ENCODE measurements around the gene IQUB.
"Not testable (repeated sequence)": the region's sequence is repeated elsewhere in the genome, so short reads cannot be mapped to it uniquely, and the experiment has no call there.

Gene IQUB

DNA sequence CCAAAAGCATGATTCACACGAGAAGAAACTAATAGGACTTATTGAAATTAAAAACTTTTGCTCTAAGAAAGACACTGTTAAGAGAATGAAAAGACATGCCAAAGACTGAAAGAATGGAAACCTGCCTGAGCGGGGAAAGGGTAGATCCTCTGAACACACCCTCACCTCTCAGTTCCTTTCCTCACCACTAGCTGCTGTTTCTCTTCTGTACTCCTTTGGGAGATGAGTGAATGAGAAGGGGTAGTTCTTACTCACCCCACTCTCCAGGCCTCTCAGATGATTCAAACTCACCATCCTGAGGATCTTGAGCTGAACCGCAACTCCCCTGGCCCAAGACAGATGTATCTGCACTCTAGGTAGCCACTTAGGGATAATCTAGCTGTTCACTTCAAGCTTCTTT is 41.9 kb downstream of the IQUB start:
- peak; percentile 8 for DNase-seq (ENCODE audit: low read depth)
- TF ChIP-seq, protein P1, sequence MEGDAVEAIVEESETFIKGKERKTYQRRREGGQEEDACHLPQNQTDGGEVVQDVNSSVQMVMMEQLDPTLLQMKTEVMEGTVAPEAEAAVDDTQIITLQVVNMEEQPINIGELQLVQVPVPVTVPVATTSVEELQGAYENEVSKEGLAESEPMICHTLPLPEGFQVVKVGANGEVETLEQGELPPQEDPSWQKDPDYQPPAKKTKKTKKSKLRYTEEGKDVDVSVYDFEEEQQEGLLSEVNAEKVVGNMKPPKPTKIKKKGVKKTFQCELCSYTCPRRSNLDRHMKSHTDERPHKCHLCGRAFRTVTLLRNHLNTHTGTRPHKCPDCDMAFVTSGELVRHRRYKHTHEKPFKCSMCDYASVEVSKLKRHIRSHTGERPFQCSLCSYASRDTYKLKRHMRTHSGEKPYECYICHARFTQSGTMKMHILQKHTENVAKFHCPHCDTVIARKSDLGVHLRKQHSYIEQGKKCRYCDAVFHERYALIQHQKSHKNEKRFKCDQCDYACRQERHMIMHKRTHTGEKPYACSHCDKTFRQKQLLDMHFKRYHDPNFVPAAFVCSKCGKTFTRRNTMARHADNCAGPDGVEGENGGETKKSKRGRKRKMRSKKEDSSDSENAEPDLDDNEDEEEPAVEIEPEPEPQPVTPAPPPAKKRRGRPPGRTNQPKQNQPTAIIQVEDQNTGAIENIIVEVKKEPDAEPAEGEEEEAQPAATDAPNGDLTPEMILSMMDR (IDR thresholded peaks at IDR 0.05; ENCODE audit: insufficient read depth, low read depth, low read length, missing control alignments): no peak
- H3K4me3 ChIP-seq (ENCODE audit: low read depth, low read length): no peak overlapping the region

- no peak for DNase-seq (ENCODE audit: low read depth)
- H3K4me3 ChIP-seq (ENCODE audit: low read depth, low read length): no peak overlapping the region
- TF ChIP-seq, protein P1 (IDR thresholded peaks at IDR 0.05; ENCODE audit: insufficient read depth, low read depth, low read length, missing control alignments): no peak
These were observed 48.7 kb downstream of the IQUB start for GRCh38 chr7:123485721-123486120.

DNA sequence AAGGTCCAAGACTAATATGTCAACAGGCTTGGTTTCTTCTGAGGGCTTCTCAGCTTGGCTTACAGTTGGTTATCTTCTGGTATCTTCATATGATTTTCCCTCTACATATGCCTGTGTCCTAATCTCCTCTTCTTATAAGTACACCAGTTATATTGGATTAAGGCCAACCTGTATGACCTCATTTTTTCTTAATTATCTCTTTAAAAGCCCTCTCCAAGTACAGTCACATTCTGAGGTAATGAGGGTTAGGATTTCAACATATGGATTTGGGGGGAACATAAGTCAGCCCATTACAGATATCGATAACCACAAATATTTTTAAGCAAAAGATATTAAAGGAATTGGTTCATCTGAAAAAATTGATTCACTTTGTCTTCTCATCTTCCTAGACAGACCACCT is 49.2 kb downstream of the IQUB start:
- no peak for DNase-seq (ENCODE audit: low read depth)
- no peak overlapping the region for H3K4me3 ChIP-seq (ENCODE audit: low read depth, low read length)
- TF ChIP-seq, protein P1 (IDR thresholded peaks at IDR 0.05; ENCODE audit: insufficient read depth, low read depth, low read length, missing control alignments): no peak

DNA sequence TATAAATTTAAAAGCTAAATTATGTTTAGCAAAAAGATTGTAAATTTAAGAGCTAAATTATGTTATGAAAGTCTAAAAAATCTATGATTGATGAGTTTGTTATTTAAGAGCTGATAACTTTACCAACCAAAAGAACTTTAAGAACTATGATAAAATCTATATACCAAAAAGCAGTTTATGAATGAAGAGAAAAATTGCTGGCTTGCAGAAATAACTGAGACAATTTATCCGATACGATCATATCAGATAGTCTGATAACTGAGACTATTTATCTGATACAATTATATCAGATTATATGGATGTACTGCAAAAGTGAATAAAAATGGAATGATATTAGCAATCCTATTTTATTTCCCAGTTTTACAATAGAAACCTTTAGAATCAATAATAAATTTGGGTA is 50.2 kb downstream of the IQUB start:
- DNase-seq (ENCODE audit: low read depth): no peak
- H3K4me3 ChIP-seq (ENCODE audit: low read depth, low read length): no peak overlapping the region
- TF ChIP-seq, protein P1 (IDR thresholded peaks at IDR 0.05; ENCODE audit: insufficient read depth, low read depth, low read length, missing control alignments): no peak

DNA sequence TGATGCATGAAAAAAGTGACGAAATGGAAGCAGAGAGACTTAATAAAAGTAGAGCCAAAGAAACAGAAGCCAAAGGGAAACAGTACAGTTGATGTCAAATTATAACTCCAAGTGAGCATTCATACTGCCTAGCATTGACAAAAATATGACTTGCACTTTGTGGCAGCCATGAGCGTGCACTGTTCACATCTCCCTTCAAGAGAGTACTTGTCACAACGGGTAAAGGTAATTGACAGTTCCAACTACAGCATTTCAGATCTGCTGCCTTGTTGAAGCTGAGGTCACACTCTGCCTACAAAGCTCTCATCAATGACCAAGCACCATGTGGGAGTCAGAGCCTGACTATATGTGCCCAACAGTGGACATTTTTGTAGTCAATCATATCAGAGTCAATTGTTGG is 54.3 kb downstream of the IQUB start:
- TF ChIP-seq, protein P1 (IDR thresholded peaks at IDR 0.05; ENCODE audit: insufficient read depth, low read depth, low read length, missing control alignments): no peak
- no peak overlapping the region for H3K4me3 ChIP-seq (ENCODE audit: low read depth, low read length)
- DNase-seq (ENCODE audit: low read depth): no peak

GRCh38 chr7:123478056-123478455 is 56.3 kb downstream of the IQUB start:
- H3K4me3 ChIP-seq (ENCODE audit: low read depth, low read length); DNase-seq (ENCODE audit: low read depth): not testable (repeated sequence)

- H3K4me3 ChIP-seq (ENCODE audit: low read depth, low read length): no peak overlapping the region
- no peak for DNase-seq (ENCODE audit: low read depth)
- TF ChIP-seq, protein P1 (IDR thresholded peaks at IDR 0.05; ENCODE audit: insufficient read depth, low read depth, low read length, missing control alignments): no peak
These were observed 61.5 kb downstream of the IQUB start for GRCh38 chr7:123472750-123473445.

All from GM12865 (cell line).